Activated CD4-positive, alpha-beta T cell treated with anti-CD3 and anti-CD28 coated beads, Interleukin-2, amount 50 U/mL, for 48 hours (primary cell): ENCODE results near the gene IFT43.

Experiments
- DNase-seq, 2 experiments: peaks; one replicate each; pipeline ENCODE4 v3.0.0-alpha.2; 2020

The IFT43 gene

DNA sequence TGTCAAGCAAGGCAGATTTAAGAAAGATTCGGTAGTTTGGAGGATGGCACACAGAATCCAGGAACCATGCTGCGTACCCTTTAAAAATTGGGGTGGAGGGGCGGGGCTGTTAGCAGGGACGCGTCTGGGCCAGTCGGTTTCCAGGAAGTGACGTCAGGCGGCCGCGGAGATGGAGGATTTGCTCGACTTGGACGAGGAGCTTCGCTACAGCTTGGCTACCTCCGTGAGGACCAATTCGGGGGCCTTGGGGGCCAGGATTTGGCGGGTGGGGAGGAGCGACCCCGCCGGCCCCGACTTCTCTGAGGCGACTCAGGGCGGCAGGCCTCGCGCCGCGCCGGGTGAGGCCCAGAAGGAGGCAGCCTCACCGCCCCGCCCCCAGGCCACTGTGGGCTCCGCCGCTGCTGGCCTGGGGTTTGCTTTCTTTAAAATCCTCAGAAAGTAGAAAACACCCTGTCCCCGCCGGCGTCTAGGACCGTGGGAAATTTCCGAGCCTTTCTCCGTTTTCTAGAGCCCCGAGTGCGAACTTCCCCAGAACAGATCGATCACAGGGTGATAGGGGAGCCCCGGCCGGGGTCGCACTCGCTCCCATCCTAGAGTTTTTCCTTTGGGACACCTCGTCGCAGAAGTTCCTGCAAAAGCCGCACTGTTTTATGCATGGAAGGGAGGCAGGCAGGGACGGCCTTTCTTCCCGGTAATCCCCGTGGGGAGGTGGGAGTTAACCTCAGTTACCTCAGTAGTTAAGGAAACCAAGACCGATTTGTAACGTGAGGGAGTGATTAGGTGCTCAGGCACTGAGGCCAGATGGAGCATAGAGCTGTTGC is at the start of gene IFT43:
IFT43 (plus strand) TSS at position 146 of the 821 bp plus-strand sequence; CDS start at position 170, 24 bp downstream.
- DNase-seq = peak; percentile 91 to 94

DNA sequence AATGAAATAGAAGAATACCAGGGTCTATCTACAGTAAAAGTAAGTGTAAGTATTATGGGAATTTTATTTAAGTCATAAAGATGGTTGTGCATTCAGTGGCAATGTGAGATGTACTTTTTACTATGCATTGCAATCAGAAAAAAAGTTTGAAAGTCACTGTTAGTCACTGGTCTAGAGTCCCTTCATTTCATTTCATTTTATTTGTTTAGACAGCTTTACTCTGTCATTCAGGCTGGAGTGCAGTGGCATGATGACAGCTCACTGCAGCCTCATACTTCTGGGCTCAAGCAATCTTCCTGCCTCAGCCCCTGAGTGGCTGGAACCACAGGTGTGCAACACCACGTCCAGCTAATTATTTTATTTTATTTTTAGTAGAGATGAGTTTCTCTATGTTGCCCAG is 46.4 kb upstream of the IFT43 start:
- no peak for DNase-seq

DNA sequence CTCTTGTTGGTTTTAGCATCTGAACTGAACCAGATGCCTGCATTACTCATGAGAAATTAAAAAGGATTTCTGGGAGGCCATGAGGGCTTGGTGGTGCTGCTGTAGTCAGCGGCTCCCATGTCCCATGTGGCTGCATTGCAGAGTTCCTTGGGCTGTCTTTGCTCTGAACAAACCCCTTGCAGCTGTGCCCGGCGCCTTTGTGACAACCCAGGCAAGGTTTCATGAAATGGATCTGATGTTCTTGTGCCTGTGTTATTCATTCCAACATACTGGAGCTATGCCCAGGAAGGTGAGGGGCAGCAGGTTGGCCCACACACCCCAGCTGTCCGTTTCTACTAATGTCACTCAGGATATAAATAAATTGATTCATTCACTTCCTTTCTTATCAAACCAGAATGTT is 44.5 kb upstream of the IFT43 start:
- no peak for DNase-seq

DNA sequence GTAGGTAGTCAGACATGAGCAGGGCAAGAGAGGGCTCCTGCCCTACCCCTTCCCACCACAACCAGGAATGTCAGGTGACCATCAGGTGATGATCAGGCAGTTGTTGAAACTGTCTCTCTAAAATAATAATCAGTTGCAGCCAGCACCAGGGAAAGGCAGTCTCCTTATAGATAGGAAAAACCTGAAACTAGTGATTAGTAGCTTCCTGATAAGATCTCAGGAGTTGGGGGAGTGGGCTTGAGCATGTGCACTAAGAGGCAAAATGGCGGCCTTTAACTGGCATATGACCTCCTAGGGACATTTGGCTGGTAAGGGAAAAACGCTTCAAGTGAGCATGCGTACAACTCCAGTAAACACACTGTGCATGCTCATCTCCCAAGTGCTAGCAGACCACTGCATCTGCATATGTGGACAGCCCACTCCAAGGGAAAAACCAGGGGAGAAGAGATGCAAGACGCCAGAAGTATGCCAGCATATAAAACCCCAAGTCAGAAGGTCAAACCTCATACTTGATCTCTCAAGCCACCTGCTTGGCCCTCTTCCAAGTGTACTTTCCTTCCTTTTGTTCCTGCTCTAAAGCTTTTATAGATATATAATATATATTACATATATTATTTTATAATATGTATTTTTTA is 40.8 kb upstream of the IFT43 start:
- no peak for DNase-seq

DNA sequence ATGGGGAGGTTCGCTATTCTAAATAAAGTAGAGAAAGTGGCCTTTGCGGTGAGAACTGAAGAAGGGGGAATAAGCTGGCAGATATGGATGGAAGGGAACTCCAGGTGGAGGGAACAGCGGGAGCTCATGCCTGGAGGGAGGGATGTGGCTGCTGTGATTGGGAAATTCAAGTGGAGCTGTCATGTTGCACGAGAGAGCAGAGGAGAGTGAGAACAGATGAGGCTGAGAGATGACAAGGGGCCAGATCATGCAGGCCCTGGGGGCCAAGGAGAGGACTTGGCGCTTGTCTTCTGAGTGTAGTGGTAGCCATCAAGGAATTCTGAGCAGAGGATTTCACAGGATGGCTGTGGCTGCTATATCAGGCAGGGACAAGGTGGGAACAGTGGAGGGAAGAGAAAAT is 38.8 kb upstream of the IFT43 start:
- no peak for DNase-seq

DNA sequence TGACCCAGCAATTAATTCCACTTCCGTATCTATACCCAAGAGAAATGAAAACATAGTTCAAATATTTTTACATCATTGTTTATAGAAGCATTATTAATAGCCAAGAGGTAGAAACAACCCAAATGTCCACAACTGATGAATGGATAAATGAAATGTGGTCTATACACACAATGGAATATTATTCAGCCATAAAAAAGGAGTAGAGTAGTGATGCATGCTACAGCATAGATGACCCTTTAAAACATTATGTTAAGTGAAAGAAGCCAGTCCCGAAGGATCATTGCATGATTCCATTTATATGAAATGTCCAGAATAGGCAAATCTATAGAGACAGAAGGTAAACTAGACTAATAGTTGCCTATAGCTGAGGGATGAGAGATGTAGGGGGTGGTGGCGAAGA is 33.1 kb upstream of the IFT43 start:
- DNase-seq = no peak

DNA sequence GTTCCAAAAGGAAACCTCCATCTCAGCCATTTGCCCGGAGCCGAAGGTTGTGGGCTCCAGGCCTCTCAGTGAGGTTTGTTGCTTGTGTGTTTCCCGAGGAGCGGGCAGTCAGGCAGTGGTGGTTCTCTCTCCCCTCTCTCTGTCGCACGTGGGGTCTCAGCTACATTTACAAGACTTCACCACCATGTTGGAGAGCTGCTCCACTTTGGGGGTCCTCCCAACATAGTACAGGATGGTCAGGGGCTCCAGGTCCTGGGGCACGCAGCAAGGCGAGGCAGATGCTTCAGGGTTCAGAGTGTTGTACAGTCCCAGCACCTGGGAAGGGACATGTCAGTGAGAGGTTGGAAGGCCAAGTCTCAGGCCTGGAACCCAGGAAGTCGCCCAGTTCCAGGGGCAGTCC is 26.5 kb upstream of the IFT43 start:
- DNase-seq = no peak

DNA sequence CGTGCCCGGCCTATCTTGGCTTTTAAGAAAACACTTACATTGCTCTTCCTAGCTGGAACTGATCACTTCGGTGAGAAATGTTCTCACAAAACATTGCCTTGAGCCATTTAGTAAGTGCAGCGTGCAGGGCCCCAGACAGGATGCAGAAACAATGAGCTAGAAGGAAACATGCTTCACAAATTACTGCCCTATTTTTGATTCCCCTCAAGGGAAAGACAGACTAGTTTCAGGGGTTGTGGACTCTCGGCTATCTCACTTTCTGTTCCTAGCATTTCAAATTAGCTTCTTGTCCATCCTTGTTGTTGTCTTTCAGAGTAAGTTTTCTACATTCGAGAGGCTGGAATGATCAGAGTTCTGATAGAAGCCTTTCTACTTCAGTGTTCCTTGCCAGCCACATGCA is 25.3 kb upstream of the IFT43 start:
- no peak for DNase-seq

DNA sequence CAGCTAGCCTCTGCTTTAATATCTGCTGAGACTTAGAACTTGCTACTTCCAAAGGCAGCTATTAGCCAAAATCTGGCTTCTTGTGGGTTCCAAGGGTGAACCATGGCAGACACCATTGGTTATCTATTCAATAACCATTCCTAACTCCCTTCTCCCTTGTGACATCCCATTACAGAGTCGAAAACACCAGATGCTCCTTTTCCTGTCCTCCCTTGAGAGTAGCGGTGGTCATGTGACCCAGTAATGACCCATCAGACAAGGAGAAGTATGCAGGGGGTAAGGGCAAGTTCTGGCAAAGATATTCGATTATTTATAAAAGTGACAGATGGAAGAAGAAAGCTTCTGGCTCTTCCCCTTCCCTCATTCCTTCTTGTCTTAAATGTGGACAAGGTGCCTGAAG is 23.9 kb upstream of the IFT43 start:
- DNase-seq = no peak

DNA sequence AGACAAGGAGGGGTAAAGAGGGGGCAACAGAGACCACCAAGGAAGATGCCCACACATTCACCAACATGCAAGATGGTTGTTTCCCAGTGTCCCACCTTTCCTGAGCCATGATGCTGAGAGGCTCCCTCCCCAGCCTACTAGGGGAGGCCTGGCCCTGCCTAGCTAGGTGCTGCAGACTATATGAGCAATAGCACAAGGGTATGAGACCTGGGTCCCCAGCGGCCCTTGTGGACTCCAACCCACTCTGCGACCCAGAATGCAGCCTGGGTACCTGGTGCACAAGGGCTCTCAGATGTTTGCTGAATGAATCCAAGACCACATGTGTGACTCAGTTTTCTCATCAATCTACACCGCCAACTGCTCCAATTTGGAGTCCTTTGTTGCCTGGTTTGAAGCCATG is 17.7 kb upstream of the IFT43 start:
- no peak for DNase-seq

DNA sequence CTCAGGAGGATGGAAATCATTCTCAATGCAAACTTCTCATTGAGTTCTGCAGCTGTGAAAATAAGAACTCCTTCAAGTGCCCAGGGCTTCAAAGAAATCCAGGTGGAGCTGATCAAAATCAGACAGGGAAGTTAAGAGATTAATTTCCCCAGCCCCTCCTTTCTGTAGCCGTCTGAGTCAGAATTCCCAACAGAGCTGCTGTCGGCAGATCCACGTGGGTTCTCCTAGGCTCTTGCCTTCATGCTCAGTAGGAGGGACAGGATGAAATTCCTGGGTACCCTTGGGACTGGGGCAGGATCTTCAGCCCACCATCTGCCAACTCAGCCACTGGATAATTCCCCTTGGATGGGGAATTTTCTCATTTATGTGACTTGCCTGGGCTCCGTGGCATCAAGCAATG is 17.1 kb upstream of the IFT43 start:
- DNase-seq = no peak

DNA sequence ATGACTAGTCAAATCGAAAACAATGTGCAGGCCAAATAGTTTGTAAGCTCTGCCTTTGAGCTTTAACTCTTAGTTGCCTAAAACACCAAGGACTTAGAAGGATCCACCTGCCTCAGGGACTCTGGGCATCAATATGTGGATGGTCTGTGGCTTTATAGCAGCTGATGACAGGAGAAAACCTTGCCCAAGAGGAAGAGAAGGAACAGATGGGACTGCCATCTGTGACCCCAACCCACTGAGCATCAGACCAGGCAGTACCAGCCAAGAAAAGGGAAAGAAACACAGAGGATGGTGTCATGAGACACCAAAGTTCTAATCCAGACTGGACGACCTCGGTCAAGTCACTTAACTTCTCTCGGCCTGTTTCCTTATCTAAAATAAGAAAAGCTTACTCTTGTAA is 16.4 kb upstream of the IFT43 start:
- DNase-seq = no peak

DNA sequence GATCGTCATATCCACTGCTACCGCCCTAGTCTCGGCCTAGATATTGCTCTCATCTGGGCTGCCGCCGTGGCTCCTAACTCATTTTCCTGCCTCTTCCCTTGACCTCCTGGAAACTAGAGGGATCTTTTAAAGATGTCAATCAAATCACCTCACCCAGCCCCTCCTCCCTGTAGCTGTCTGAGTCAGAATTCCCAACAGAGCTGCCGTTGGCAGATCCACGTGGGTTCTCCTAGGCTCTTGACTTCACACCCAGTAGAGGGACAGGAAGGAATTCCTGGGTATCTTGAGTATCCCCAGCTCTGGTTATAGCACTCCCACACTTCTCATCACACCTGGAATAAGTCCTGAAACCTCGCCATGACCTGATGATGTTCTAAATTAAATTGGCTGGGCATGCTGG is 15.7 kb upstream of the IFT43 start:
- no peak for DNase-seq

DNA sequence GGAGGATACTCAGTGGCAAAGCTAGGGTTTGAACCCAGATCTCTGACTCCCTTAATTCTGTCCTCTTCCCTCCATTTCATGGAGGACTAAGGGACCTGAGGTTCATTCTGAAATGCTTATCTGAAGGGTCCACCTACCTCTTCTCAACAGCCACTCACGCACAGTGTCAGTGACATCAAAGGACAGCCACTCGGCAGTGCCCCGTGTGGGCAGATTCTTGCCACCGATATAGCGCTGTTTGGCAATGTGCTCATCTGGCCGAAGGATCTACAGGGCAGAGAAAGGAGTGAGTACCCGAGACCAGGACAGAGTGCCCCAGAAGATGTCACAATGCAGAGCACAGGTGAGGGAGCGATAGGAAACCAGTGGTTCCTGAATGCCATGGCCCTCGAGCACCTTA is 14.6 kb upstream of the IFT43 start:
- DNase-seq = no peak

DNA sequence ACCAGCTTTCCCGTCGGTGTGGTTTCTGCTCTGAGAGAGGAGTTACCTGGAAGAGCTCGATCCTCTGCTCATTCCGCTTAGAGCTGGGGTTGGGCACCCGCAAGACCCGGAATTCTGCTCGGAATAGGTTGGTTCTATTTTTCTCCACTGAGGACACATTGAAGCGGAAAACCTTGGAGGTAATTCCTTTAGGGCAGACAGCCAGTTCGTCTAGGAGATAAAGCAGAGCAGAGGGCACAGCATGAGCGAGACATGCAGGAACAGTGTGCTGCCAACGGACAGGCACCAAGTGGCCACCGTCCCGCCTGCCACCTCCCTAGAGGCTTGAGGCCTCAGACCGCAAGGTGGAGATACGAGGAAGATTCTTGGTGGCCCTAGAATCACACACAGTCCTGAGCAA is 14.1 kb upstream of the IFT43 start:
- DNase-seq = no peak

DNA sequence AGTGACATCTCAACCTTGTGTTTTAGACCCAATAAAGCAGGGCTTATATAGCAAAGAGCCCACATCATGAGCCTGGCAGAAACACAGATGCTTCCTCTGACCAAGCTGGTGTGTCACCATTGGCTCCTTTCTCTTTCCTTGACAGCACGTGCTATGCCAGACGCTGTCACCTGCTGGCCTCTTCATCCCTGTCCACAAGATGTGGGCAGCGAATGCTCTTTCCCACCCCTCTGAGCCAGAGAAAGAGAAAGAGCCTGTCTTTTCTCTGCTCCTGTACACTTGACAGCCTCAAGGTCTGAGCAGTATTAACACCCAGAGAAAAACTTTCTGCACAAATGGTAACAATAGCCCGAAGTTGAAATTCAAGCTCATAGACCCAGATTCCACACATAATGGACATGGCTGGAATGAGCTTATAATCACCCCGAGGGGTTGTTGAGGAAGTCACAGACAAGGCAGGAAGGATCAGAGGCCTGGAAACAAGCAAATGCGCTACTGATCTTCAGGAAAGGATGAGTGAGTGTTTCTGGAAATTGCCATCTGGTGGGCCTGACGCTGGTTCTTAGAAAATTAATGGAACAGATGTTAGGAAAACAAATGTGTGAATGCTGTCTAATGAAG is 12.7 kb upstream of the IFT43 start:
- no peak for DNase-seq

DNA sequence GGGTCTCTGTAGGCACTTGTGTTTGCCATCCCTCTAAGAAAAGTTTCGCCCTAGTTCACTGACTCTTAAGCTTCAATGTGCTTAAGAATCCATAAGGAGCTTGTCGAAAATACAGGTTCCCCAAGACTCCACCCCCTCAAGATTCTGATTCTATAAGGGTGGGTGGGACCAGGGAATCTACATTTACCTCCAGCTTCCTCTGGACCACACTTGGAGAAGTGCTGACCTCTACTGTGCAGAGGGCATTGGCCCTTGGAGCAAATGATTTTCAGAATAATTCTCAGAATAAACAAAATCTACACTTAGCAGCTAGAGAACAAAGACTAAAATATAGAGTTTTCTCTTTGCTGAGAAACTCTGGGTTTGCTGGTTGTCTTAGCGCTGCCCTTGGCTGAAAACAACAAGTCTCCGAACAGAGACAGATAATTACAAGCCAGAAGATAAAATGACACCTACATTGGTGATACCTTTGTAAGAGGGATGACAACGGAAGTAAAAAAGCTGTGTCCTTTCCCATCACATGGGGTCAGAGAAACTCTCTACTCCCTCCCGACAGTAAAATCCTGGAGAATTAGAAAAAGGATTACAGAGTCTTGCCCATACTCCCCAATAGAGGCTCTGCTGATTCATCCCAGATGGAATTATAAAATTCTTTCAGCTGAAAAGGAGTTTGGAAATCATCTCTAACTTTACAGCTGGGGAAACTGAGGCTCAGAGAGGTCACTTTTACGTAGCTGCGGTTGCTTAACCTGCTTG is 8.6 kb upstream of the IFT43 start:
- no peak for DNase-seq

DNA sequence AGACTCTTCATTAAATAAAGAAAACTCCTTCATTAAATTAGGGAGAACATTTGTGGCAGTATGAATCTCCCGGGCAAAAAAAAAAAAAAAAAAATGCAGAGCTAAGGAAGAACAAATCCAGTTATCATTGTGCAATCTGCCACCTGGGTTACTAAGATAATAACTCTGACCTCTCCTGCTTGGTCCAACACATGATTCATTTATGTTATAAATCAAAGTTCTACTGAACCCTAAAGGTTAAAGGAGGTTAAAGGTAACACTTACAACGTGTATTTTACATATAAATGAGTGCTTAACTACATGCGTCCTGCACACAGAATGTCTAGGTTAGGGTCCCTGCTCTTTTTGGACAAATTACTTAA is 8.0 kb upstream of the IFT43 start:
- no peak for DNase-seq

DNA sequence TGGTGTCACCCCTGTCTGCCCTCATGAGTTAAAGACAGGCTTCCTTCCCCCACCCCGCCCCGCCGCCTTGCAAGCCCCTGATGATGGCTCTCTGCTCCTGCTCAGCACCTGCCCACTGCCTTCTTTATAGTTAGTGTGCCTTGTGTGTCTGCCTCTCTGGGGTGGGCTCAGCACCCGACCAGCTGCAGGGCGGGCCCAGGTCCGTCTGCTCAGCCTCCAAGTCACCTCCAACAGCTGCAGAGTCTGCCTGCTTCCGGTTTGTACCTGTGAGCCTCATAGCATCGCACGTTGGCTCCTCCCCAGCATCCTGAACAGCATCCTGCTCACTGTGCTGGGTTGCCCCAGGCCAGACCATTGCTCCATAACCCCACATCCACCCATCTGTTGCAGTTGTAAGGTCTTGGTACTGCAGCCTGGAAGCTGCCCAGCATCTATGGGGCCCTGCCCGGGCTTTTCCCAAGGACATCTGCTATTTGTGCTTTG is 7.3 kb upstream of the IFT43 start:
- DNase-seq = no peak

DNA sequence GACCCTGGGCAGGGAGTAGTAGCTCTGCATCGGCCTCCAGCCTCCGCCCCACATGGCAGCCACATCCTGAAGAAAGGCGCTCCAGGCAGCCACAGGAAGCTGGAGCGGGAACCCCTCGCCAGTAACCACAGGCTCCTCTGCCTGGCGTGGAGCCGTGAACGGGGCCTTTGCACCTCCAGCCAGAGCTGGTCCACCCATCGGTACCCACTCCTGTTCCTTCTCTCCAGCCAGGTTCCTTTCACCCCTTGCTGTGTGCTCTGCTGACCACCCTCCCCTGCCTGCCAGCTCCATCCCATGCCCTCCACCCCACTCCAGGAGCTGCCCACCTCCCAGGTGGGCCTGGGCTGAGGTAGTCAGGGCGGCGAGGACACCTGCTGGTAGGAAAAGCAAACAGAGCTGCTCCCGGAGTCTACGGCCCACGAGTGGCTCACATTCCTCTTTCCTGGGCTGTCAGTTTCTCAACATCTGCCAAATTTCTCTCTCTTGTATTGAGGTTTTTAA is 6.4 kb upstream of the IFT43 start:
- peak in 1 of 2 experiments; percentile 28 for DNase-seq

DNA sequence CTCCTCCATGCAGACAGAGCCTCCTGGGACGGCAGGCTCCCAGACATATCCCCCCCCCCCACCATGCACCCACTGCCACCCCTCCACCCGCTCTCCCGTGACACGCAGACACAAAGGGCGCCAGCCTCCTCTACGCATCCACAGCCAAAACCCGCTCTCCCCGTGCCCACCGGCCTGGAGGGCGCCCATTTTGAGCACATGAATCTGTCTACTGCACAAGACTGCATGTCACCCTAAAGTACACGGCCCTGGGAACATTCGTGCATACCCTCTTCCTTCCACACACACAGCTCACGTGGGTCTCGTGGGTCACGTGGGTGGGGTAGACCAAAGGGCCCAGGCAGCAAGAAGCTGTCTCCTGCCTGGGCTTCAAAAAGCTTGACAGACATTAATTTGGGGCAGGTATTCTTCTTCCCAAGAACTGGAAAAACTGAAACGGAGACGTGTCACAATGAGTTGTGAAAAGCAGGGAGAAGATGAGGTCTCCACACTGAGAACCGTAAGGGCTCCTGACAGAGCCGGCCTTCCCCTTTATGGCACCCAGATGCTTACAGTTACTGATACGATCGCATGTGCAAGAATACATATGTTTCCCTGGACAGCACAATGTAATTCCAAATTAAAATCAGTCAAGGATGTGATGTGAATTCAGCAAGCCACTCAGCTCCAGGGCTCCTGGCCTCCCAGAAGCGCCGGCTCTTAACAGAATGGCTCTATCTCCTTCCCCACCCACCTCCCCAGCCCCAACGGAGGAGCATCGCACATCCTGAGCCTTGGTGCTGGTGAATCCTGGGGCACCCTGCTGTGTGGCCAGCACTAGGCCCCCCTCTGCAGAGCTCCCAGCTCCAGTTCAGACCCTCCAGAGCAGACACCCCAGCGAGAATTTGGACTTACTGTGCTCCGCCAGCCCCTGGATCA is 5.7 kb upstream of the IFT43 start:
- DNase-seq = no peak

DNA sequence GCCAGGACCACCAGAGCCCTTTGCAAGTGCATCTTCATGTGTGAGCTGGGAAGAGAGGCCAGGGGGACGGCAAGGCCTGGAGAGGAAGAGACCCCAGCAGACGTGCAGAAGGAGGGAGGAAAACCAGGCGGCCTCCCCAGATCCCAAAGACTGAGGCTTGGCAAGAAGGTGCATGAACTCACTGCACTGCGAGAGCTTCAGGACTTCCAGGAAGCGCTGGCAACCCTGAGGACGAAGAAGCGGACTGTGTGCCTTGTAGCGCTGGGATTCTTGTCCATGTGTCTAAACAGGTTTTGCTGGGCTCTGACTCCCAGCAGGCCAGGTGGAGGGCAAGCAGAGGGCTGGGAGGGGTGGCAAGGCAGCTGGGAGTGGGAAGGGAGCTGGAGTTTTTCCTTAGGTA is 4.7 kb upstream of the IFT43 start:
- DNase-seq = no peak
